GM10847 (cell line): Measurements from ENCODE around the gene NFS1.
A peak's percentile ranks its signal among the peaks of the same experiment; 100 is the strongest.

Source experiments
- POLR2A ChIP-seq: IDR thresholded peaks from 2 replicates; pipeline ENCODE4 v1.6.1; 2011; ENCODE audit not compliant: insufficient read length; ENCODE audit errors: extremely low read depth

The NFS1 gene

GRCh38 chr20:35699127-35699956 lies at the start of gene NFS1, which contains the start of gene ROMO1:
Gene NFS1, minus strand, starts transcription at chr20:35699352. Its CDS starts 64 bp downstream, at chr20:35699288.
Gene ROMO1, plus strand, starts transcription at chr20:35699405. Its CDS starts 228 bp downstream, at chr20:35699633.
- TF ChIP-seq POLR2A, result peak; percentile 65

- TF ChIP-seq POLR2A, result no peak
Observed at GRCh38 chr20:35743693-35744491, 44.7 kb upstream of the NFS1 start.

- TF ChIP-seq POLR2A, result no peak
Observed at GRCh38 chr20:35742741-35743523, 43.8 kb upstream of the NFS1 start.

GRCh38 chr20:35741892-35742740 lies 43.0 kb upstream of the NFS1 start, which contains the start of gene RBM39:
Gene RBM39, minus strand, starts transcription at chr20:35742260. Its CDS starts 1,386 bp downstream, at chr20:35740874.
- peak; percentile 88 for TF ChIP-seq POLR2A

- no peak for TF ChIP-seq POLR2A
Observed at GRCh38 chr20:35739294-35740163, 40.4 kb upstream of the NFS1 start.

- TF ChIP-seq POLR2A, result no peak
Observed at GRCh38 chr20:35738410-35739179, 39.4 kb upstream of the NFS1 start.

GRCh38 chr20:35737865-35738333 lies 38.7 kb upstream of the NFS1 start:
- TF ChIP-seq POLR2A, result no peak

GRCh38 chr20:35735826-35736470 lies 36.8 kb upstream of the NFS1 start:
- no peak for TF ChIP-seq POLR2A

- TF ChIP-seq POLR2A, result no peak
Observed at GRCh38 chr20:35734777-35735649, 35.9 kb upstream of the NFS1 start.

- no peak for TF ChIP-seq POLR2A
Observed at GRCh38 chr20:35734374-35734773, 35.2 kb upstream of the NFS1 start.

GRCh38 chr20:35732644-35732982 lies 33.5 kb upstream of the NFS1 start:
- TF ChIP-seq POLR2A, result no peak
